HL-60/S4 (cell line): ENCODE data around the gene SLC39A2.
"Not testable (repeated sequence)": the region's sequence is repeated elsewhere in the genome, so short reads cannot be mapped to it uniquely, and the experiment has no call there.

ENCODE experiments used
- in situ Hi-C: fragments of 300-500 bp; cut with MboI; formaldehyde crosslinking; loops from 2 replicates; pipeline ENCODE4 v1.14.3; 2022; ENCODE audit warnings: low sequenced_read_pairs

The SLC39A2 gene

GRCh38 chr14:20989787-20990600, 9.1 kb upstream of the SLC39A2 start, which contains the start of gene METTL17:
Gene METTL17 (plus strand): TSS chr14:20989980. CDS start chr14:20990003, 23 bp downstream.
- in situ Hi-C loops, result no loop called here

DNA sequence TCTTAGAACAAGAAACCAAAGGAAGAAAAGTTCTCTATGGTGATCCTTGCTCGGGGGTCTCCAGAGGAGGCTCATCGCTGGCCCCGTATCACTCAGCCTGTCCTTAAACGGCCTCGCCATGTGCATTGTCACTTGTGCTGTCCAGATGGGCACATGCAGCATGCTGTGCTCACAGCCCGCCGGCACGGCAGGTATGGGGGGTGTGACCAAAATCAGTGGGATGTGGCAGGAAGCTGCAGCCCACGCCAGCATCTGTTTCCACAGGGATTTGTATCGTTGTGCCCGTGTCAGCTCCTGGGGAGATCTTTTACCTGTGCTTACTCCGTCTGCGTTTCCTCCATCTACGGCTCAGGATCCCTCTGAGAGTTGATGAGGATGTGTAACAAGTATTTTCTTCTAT, 2.6 kb upstream of the SLC39A2 start:
- in situ Hi-C loops, result no loop called here

GRCh38 chr14:20997115-20997514, 2.0 kb upstream of the SLC39A2 start:
- in situ Hi-C loops, result no loop called here

DNA sequence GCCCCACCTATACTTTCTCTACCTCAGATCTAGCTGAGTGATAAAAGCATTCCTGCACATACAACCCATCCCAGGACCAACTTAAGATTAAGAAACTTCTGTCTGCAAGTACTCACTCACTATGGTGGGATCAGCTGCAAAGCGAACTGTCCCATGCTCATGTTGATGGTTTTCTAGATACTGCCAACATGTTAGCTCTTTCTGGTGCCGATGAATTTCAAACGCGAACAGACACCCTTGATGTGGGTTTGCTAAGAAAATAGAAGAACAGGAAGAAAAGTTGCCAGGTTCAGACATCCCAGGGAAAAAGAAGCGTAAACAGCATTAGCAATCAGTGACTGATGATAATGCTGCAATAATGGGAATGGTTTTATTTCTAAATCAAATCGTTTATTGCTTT, 1.5 kb upstream of the SLC39A2 start:
- in situ Hi-C loops, result no loop called here

DNA sequence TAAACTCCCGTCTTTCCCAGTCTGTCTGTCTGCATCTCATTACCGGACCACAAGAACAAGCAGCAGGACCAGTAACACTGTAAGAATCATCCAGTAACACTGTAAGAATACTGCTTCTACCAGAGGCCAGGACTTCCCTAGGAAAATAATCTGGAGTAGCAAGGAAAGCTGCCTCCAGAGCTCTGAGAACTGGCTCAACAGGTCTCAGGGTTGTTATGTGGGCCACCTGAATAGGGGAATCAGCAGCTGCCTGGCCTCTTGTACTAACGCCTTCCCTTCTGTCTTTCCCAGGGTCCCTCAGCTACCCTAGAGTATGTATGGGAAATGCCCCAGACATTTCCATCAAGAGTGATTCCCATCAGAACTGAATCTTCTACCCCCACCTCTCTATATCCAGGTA, 954 bp upstream of the SLC39A2 start:
- in situ Hi-C loops, result no loop called here

GRCh38 chr14:20999591-20999990, 498 bp downstream of the SLC39A2 start:
- in situ Hi-C loops, result no loop called here

- in situ Hi-C loops, result no loop called here
Measured at GRCh38 chr14:21001218-21001617, 2.1 kb downstream of the SLC39A2 start.

- in situ Hi-C loops, result no loop called here
Measured at GRCh38 chr14:21003788-21004346, 4.8 kb downstream of the SLC39A2 start.

DNA sequence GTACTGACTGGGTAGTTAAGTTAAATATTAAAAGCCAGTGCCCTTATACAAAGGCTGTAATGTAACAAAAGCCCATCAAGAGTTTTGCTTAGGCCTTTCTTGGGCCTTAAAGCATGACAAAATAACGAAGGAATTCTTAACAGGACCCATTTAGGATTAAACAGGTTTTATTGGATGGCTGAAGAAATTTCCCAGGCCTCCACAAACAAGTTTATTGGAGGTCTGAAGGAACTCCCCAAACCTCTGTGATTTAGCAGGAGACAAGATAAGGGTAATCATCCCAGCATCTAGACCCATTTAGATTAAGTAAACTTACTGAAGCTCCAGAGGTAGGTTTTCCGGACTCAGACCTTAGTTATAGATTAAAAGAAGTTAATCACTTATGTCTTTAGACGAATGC, 10.6 kb downstream of the SLC39A2 start:
- in situ Hi-C loops, result not testable (repeated sequence)

DNA sequence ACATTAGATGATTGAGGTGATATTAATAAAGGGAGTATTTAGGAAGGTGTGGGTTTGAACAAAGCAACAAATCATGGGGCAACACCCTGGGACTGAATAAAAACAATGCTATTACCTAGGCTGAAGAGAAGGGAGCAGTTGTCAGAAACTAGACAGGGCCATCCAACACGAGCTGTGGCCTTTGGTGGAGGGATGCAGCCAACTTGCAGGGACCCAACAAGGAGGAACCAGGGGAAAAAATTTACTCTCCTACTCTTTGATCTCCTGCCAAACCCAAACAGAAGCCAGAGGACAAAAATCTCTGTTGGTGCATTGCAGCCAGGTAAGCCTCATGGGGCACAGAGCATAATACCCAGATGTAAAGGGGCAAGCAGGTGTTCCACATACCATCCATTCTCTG, 12.0 kb downstream of the SLC39A2 start:
- in situ Hi-C loops, result no loop called here

DNA sequence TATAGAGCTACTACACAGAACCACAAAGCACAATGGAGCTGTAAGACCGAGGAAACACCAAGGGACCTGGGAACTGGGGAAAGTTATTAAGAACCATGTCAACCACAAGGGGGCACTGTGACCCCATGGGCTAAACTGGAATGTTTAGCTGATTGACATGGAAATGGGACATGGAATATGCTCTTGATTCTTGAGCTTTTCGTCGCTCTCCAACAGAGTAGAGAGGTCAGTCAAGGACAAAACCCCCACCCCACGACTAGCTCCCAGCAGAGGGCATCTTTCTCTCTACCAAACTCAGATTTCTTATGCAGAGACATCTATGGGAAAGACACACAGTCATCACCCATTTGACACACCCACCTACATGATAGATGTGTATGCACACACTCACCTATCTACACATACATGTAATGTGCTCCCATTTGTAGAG, 15.7 kb downstream of the SLC39A2 start:
- in situ Hi-C loops, result no loop called here

GRCh38 chr14:21015312-21015711, 16.2 kb downstream of the SLC39A2 start:
- in situ Hi-C loops, result no loop called here

DNA sequence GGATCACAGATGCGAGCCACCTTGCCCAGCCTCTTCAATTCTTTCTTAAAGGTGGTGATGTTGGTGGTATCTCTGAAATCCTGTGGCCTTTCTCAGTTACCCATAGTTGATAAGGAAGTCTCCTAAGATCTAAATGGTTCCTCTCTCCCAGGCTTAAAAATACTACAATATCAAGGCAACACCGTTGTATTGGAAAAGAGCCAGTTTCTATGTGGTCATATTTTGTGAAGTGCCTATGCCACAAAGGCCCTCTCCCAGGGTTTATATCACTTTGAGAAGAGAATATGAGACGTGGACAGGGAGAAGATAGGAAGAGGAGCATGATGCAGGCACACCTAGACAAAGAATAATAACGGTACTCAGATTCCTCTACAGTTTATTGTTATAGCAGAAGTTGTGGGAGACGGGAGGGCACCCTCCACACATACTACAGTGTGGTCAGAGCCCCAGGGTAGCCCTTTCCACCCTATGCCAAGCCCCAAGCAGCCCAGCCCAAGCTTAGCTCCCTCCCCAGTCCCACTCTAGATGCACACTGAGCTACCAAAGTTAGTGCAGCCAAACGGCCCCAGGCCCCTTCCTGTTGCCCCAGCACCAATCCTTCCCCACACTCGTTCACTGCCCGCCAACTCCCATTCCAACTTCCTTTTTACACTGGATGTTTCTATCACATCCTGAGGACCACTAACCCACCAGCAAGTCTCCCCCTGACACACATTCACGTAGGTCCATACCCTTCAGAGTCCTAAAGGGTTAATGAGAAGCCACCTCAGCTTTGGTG, 17.5 kb downstream of the SLC39A2 start:
- in situ Hi-C loops, result no loop called here

GRCh38 chr14:21017528-21018245, 18.6 kb downstream of the SLC39A2 start:
- in situ Hi-C loops, result no loop called here

DNA sequence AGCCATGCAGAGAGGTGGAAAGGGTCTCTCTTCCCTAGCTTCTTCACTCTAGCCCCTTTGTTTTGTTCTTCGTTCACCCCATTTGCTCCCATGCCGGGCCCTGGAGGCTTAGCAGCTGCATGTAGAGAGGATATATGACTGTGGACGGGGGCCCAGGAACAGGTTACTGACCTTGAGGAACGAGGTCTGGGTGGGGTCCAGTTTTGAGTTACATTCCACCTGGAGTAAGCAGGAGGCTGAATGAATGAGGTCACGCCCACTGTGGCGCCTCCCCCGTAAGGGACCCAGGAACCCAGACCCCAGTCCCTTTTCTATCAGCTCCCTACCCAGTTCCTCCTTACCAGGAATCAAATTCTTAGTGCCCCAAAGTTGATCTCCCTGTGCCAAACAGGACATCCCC, 19.2 kb downstream of the SLC39A2 start:
- in situ Hi-C loops, result no loop called here

DNA sequence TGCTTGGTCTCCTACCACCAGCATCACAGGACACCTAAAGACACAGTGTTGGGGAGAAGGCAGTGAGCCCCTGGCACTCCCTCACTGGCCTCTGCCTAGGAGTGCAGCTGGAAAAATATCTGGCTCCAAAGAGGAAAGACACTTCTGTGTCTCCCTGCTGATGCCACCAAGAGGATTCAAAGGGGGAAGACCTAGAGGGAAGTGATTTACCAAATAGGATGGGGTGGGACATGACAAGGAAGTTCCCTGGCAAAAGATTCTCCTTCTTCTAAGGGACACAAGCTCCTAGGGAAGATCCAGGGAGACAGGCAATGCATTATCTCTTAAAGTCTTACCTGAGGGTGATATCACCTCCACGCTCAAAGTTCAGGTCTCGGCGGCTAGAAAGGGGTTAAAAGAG, 19.7 kb downstream of the SLC39A2 start:
- in situ Hi-C loops, result no loop called here

- in situ Hi-C loops, result no loop called here
Measured at GRCh38 chr14:21019366-21019765, 20.3 kb downstream of the SLC39A2 start.

- in situ Hi-C loops, result no loop called here
Measured at GRCh38 chr14:21020977-21021545, 22.0 kb downstream of the SLC39A2 start.

- in situ Hi-C loops, result no loop called here
Measured at GRCh38 chr14:21022686-21023085, 23.6 kb downstream of the SLC39A2 start.

DNA sequence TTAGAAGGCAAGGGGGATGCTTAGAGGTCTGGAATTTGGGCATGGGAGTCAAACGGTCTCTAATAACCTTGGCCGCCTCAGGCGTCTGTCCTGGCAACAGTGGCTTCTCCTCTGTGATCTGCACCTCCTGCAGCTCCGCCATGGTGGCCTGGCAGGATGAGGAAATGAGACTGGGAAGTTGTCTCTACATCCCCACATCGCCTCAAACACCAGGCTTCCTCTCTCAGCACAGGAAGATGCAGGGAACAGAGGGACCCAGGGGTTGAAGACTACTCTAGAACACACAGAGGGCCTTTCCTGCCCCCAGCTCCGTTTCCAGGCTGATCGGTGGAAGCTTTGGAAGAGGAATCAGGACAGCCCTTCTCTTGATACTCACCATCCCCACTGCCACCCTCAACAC, 24.1 kb downstream of the SLC39A2 start:
- in situ Hi-C loops, result no loop called here
